GM12878 (cell line): ENCODE data around the gene ARRDC1.

Source experiments
- EP300 ChIP-seq, 2 experiments: fragments of 150-350 bp in 1 of 2; IDR thresholded peaks; 2 replicates each; pipeline ENCODE4 v1.6.1; 2011 to 2012; ENCODE audit warnings: low read depth in 2 of 2, low read length in 2 of 2, borderline replicate concordance in 1 of 2, improper control_type of control experiment in 1 of 2, inconsistent platforms in 1 of 2; ENCODE audit not compliant: control insufficient read depth in 1 of 2
- EZH2 ChIP-seq: IDR thresholded peaks from 2 replicates; pipeline ENCODE4 v1.6.1; 2012; ENCODE audit warnings: low read depth, mild to moderate bottlenecking, control low read depth, inconsistent platforms, low read length, borderline replicate concordance; ENCODE audit not compliant: control insufficient read depth
- JUNB ChIP-seq: IDR thresholded peaks from 2 replicates; pipeline ENCODE4 v1.6.1; 2016; ENCODE audit warnings: antibody characterized with exemption, mild to moderate bottlenecking
- RFX5 ChIP-seq: IDR thresholded peaks from 2 replicates; pipeline ENCODE4 v1.6.1; 2011; ENCODE audit warnings: low read depth, low read length, improper control_type of control experiment
- SMC3 ChIP-seq: IDR thresholded peaks from 2 replicates; pipeline ENCODE4 v1.6.1; 2011; ENCODE audit warnings: low read length, improper control_type of control experiment, borderline replicate concordance
- SPI1 ChIP-seq: IDR thresholded peaks from 2 replicates; pipeline ENCODE4 v1.6.1; 2011; ENCODE audit warnings: low read depth, mild to moderate bottlenecking, low read length, moderate library complexity, borderline replicate concordance; ENCODE audit not compliant: insufficient read depth
- TARDBP ChIP-seq: IDR thresholded peaks from 2 replicates; pipeline ENCODE4 v1.6.1; 2016; ENCODE audit warnings: borderline replicate concordance
- ZNF274 ChIP-seq: IDR thresholded peaks from one replicate; pipeline ENCODE4 v1.8.0; 2011; ENCODE audit not compliant: insufficient read length, insufficient read depth
- TF ChIP-seq, protein P1 (sequence below), 3 experiments: IDR thresholded peaks in 2 of 3; conservative IDR thresholded peaks in 1 of 3; 2 replicates each; pipeline ENCODE4 v1.5.1; 2011; ENCODE audit warnings: low read depth in 3 of 3, low read length in 3 of 3, mild to moderate bottlenecking in 3 of 3, control low read depth in 2 of 3, moderate library complexity in 2 of 3, inconsistent platforms in 1 of 3, mixed read lengths in 1 of 3; ENCODE audit not compliant: control insufficient read depth in 2 of 3, insufficient read depth in 1 of 3; ENCODE audit errors: extremely low read depth in 1 of 3
- TF ChIP-seq, protein P2 (sequence below): fragments of 150-350 bp; IDR thresholded peaks from 2 replicates; pipeline ENCODE4 v1.6.1; 2014; ENCODE audit warnings: mild to moderate bottlenecking, low read depth, low read length
- TF ChIP-seq, protein P3 (sequence below): IDR thresholded peaks from 2 replicates; pipeline ENCODE4 v1.6.1; 2012; ENCODE audit warnings: mild to moderate bottlenecking, low read depth, low read length
- TF ChIP-seq, protein P4 (sequence below): IDR thresholded peaks from 2 replicates; pipeline ENCODE4 v1.6.1; 2011; ENCODE audit warnings: low read depth, mild to moderate bottlenecking, low read length, moderate library complexity, borderline replicate concordance; ENCODE audit errors: extremely low read depth

DNA sequence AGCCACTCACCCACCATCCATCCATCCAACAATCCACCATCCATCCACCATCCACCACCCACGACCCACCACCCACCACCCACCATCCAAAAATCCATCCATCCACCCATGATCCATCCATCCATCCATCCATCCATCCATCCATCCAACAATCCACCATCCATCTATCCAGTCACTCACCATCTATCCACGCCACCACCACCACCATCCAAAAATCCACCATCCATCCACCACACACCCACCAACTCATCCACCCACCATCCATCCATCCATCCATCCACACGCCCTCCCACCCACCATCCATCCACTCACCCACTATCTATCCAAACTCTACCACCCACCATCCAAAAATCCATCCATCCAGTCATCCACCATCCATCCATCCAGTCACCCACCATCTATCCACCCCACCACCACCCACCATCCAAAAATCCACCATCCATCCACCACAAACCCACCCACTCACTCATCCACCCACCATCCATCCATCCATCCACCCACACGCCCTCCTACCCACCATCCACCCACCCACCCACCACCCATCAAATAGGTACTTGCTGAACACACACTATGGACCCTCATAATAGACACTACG is 35.8 kb upstream of the ARRDC1 start:
- TF ChIP-seq, protein P1, sequence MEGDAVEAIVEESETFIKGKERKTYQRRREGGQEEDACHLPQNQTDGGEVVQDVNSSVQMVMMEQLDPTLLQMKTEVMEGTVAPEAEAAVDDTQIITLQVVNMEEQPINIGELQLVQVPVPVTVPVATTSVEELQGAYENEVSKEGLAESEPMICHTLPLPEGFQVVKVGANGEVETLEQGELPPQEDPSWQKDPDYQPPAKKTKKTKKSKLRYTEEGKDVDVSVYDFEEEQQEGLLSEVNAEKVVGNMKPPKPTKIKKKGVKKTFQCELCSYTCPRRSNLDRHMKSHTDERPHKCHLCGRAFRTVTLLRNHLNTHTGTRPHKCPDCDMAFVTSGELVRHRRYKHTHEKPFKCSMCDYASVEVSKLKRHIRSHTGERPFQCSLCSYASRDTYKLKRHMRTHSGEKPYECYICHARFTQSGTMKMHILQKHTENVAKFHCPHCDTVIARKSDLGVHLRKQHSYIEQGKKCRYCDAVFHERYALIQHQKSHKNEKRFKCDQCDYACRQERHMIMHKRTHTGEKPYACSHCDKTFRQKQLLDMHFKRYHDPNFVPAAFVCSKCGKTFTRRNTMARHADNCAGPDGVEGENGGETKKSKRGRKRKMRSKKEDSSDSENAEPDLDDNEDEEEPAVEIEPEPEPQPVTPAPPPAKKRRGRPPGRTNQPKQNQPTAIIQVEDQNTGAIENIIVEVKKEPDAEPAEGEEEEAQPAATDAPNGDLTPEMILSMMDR (IDR thresholded peaks at IDR 0.05 in 2 of 3, conservative IDR thresholded peaks at IDR 0.05 in 1 of 3; ENCODE audit: control insufficient read depth in 2 of 3, extremely low read depth in 1 of 3, insufficient read depth in 1 of 3, low read depth in 3 of 3, low read length in 3 of 3), result no peak
- TF ChIP-seq, protein P2, sequence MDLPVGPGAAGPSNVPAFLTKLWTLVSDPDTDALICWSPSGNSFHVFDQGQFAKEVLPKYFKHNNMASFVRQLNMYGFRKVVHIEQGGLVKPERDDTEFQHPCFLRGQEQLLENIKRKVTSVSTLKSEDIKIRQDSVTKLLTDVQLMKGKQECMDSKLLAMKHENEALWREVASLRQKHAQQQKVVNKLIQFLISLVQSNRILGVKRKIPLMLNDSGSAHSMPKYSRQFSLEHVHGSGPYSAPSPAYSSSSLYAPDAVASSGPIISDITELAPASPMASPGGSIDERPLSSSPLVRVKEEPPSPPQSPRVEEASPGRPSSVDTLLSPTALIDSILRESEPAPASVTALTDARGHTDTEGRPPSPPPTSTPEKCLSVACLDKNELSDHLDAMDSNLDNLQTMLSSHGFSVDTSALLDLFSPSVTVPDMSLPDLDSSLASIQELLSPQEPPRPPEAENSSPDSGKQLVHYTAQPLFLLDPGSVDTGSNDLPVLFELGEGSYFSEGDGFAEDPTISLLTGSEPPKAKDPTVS, result no peak
- TF ChIP-seq JUNB, result no peak
- no peak for TF ChIP-seq EZH2
- TF ChIP-seq RFX5, result no peak
- no peak for TF ChIP-seq TARDBP
- TF ChIP-seq, protein P3, sequence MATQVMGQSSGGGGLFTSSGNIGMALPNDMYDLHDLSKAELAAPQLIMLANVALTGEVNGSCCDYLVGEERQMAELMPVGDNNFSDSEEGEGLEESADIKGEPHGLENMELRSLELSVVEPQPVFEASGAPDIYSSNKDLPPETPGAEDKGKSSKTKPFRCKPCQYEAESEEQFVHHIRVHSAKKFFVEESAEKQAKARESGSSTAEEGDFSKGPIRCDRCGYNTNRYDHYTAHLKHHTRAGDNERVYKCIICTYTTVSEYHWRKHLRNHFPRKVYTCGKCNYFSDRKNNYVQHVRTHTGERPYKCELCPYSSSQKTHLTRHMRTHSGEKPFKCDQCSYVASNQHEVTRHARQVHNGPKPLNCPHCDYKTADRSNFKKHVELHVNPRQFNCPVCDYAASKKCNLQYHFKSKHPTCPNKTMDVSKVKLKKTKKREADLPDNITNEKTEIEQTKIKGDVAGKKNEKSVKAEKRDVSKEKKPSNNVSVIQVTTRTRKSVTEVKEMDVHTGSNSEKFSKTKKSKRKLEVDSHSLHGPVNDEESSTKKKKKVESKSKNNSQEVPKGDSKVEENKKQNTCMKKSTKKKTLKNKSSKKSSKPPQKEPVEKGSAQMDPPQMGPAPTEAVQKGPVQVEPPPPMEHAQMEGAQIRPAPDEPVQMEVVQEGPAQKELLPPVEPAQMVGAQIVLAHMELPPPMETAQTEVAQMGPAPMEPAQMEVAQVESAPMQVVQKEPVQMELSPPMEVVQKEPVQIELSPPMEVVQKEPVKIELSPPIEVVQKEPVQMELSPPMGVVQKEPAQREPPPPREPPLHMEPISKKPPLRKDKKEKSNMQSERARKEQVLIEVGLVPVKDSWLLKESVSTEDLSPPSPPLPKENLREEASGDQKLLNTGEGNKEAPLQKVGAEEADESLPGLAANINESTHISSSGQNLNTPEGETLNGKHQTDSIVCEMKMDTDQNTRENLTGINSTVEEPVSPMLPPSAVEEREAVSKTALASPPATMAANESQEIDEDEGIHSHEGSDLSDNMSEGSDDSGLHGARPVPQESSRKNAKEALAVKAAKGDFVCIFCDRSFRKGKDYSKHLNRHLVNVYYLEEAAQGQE, result no peak
- no peak for TF ChIP-seq SMC3
- no peak for TF ChIP-seq SPI1
- no peak for TF ChIP-seq ZNF274
- no peak for TF ChIP-seq EP300 (IDR thresholded peaks at IDR 0.05; ENCODE audit: borderline replicate concordance in 1 of 2, control insufficient read depth in 1 of 2, low read depth in 2 of 2, low read length in 2 of 2)
- TF ChIP-seq, protein P4, sequence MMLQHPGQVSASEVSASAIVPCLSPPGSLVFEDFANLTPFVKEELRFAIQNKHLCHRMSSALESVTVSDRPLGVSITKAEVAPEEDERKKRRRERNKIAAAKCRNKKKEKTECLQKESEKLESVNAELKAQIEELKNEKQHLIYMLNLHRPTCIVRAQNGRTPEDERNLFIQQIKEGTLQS, result no peak
